ENCODE data around the gene RUNDC3A.
"Not testable (repeated sequence)": the region's sequence is repeated elsewhere in the genome, so short reads cannot be mapped to it uniquely, and the experiment has no call there.

The RUNDC3A gene

DNA sequence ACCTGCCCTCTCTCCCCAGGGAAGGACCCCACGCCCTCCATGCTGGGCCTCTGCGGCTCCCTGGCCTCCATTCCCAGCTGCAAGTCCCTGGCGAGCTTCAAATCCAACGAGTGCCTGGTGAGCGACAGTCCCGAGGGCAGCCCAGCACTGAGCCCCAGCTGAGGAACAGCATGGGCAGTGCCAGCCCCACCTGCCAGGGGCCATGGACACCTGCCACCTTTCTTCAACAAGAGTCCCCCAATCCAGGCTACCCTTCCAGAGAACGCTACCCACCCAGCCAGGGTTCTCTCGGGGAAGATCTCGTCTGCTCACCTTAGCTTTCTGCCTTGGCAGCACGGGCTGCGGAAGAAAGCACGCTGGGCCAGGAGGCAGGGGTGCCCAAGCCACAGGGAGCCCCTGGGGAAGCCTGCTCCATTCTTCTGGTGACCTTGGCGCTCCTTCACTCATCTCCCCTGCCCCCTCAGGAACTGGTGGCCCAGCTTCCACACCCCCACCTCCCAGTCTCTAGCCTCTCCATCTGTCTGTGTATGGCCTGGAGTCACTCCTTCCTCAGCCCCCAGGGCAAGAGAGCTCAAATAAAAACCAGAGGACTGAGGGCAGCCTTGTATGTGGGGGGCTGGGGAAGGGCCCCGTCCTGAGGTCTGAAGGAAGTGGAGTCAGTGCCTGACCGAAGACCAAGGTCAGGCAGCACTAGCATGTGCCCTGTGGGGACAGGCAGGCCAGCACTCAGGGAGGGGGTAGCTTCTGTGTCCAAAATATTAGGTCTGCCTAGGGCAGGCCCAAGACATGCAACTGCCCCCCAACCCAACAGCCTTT is 9.9 kb downstream of the RUNDC3A start:
- DNase-seq (ENCODE audit: low spot score) = no peak

DNA sequence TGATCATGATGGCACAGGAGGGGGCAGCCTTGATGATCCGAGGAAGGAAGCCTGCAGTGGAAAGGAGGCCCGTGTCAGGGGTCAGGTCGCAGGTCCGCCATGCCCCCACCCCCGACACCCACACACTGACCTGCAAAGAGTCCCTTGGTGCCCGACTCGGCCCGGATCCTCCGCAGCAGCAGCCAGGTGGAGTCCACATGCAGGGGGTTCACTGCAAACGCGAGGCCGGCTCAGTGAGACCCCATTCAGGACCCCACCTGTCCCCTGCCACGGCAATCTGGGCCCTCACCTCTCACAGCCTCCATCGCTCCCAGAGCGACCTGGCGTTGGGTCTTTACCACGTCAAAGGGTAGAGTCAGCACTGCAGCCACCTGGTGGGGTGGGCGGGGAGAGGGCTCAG is 11.7 kb downstream of the RUNDC3A start:
- DNase-seq (ENCODE audit: low spot score) = no peak

DNA sequence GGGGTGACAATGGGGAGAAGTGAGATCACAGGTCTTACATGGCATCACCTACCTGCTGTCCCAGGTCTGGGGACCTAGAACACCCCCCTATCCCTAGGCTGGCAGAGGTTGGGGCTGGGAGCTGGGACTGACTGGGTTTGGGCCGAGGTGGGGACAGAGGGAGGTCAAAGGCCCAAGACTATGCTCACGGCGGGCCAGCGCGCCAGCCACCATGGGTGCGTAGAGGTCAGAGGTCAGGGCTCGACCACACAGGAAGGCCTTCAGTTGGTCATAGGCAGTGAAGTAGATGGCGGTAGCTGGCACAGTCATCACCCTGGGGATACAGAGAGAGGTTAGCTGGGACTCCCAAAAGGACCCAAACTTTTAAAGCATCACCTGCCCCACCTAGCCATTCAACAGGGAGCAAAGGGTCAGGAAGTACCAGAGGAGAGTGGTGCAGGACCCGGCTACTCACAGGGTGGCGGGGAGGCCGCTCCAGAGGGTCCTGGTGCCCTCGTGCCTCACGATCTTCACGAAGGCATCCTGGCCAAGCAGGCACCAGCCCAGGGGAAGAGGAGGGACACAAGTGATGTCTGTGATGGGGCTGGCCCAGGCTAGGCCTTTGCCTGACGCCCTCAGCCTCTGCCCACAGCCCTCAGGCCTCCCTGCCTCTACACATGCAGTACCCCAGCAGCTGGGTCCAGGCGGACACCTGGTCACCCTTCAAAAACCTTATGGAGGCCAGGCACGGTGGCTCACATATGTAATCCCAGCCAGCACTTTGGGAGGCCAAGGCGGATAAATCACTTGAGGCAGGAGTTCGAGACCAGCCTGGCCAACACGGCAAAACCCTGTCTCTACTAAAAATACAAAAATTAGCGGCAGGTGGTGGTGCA is 13.1 kb downstream of the RUNDC3A start:
- DNase-seq (ENCODE audit: low spot score) = no peak

DNA sequence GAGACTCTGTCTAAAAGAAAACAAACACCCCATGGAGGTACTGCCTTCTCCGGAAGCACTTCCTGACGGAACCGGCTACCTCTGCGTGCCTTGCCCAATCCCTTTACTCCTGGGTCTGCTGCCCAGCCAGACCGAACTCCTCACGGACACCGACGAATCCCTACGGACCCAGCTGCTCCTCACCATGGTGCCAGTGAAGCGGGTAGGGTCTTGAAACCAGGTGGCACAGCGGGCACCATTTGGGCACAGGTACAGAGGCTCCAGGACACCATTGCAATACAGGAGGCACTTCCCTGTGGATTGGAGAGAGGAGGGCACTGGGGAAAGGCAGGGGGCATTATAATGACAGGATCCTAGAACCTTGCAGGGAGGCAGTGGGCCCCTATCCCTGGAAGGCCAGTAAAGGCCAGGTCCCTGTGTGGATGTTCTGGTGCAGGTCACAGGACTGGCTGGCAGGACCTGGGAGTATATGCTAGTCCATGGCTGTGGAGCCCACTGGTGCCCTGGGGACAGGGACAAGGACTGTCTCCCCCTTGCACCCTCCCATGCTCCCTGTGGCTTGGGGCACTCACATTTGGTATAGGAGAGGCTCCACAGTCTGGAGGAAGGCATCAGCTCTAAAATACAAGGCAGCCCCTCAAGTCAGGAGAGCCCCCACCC is 14.0 kb downstream of the RUNDC3A start:
- DNase-seq (ENCODE audit: low spot score) = no peak

DNA sequence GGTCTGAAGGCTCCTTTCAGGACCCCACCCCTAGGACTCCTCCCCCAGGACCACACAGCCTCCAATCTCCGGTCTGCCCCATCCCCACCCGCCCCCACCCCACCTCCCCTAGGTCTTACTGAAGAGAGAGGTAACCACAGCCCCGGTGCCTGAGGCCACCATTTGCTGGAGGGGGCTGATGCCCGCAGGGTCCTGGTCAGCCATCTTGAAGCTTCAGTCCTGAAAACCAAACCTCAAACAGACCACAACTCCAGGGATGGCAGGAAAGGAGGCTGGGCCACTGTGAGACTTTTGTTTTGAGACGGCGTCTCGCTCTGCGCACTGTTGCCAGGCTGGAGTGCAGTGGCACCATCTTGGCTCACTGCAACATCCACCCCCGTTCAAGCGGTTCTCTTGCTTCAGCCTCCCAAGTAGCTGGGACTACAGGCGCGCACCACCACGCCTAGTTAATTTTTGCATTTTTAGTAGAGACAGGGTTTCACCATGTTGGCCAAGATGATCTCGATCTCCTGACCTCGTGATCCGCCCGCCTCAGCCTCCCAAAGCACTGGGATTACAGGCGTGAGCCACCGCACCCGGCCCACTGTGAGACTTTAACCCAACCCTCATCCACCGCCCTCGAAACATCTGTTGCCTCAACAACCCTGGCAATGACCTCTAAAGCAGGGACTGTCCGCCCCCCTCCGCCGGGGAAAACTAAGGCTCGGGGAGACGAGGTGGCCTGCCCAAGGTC is 15.1 kb downstream of the RUNDC3A start:
- DNase-seq (ENCODE audit: low spot score) = no peak

DNA sequence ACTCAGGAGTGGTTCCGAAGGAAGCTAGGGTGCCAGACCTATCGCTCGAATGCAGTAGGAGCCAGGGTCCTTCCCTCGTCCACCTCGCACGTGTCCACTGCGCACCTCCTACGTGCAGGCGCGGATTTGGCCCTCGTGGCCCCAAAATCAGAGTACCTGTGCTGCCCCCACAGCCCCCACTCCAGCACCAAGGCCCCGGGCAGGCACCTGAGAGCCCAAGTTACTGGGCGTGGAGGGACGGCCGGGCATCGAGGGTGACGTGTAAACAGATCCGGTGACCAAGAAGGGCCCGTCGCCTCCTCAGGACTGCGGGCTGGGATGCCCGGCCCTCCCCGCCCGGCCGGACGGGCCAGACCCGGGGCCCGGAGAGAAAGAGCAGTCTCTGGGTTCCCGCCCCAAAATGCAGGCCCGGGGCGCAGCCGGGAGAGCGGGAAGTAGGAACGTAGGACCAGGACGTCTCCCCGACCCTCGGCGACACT is 15.7 kb downstream of the RUNDC3A start:
- DNase-seq (ENCODE audit: low spot score) = peak; percentile 46

DNA sequence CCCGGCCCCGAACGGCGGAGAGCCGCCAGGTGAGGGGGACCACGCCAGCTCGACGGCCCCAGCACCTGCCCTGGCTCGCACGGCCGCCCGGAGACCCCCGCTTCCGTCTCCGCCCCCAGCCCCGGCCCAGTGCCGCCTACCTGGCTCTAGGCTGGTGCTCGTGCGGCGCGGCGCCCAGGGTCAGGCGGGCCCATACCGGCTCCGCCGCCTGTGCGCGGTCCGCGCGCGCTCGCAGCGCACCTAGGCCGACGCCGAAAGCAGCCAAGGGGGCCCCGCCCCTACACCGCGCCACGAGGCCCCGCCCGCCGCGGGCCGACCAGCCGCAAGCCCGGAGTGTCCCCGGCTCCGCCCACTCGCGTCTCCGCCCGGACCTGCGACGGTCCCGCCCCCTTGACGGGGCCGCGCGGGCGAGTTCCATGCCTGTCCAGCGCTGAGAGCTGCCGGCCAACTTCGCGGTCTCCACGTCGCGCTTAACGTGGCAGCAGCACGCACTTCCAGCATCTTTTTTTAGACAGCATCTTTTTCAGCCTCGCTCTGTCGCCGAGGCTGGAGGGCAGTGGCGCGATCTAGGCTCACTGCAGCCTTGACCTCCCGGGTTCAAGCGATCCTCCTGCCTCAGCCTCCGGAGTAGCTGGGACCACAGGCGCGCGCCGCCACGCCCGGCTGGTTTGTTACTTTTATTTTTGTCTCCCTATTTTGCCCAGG is 16.3 kb downstream of the RUNDC3A start, which contains the start of gene SLC25A39:
SLC25A39 (minus strand) TSS at position 253 of the 705 bp plus-strand sequence. CDS start 1,261 bp downstream, outside the sequence.
- peak; percentile 96 for DNase-seq (ENCODE audit: low spot score)

DNA sequence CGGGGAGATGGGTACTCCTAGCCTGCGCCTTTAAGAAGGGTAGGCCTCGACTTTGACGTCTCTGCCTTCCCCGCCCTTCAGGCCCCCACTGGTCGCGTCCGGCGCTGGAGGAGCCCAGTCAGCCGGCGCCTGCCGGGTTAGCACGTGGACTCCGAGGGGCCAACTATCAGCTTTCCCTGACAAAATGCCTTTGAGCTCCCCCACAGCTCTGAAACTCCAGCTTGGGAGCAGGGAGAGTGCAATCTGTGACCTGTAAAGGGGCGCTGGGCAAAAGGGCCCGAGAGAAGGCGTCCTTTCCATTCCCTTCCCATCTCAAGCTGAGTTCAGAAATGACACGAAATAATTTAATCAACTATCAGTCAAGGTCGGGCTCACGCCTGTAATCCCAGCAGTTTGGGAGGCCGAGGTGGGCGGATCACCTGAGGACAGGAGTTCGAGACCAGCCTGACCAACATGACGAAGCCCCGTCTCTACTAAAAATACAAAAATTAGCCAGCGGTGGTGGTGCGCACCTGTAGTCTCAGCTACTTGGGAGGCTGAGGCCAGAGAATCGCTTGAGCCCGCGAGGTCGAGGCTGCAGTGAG is 18.6 kb downstream of the RUNDC3A start:
- DNase-seq (ENCODE audit: low spot score) = peak; percentile 95

DNA sequence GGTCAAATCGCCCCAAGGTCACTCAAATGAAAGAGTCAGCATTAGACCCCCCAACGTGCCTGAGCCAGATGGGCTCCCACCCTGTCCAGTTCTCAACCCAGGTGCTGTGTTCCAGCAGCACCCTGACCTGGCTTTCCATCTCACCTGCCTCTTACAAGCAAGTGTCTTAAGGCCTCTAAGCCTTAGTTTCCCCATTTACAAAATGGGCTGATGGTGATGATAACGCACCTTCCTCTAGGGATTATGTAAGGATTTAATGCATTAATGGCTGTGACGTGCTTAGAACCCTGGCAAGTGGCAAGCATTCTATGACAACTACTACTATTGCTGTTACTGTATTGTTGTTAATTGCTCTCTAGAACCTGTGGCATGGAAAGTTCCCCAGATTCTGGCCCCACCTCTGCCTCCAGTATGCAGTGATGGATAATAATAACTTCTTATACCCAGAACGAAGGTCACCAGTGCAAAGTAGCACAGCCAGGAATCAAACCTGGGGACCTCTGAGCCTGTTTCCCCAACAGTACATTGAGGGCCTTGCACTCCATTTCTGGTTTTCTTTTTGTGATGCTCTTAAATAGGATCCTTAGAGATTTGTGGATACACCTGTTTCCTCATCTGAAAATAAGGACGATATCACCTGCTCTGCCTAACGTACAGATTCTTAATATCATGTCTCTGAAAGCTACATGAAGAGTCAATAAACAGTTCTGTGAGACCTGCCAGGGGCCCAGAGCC is 19.5 kb downstream of the RUNDC3A start:
- no peak for DNase-seq (ENCODE audit: low spot score)

DNA sequence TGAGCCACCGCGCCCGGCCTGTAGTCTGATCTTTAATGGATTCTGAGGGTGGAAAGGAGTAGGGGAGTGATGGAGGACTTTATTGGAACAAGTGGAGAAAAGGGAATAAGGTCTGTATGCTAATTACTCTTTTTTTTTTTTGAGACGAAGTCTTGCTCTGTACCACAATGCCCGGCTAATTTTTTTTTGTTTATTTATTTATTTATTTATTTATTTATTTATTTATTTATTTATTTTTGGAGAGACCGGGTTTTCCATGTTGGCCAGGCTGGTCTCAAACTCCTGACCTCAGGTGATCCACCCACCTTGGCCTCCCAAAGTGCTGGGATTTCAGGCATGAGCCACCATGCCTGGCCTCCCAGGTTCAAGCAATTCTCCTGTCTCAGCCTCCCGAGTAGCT is 21.1 kb downstream of the RUNDC3A start:
- not testable (repeated sequence) for DNase-seq (ENCODE audit: low spot score)

DNA sequence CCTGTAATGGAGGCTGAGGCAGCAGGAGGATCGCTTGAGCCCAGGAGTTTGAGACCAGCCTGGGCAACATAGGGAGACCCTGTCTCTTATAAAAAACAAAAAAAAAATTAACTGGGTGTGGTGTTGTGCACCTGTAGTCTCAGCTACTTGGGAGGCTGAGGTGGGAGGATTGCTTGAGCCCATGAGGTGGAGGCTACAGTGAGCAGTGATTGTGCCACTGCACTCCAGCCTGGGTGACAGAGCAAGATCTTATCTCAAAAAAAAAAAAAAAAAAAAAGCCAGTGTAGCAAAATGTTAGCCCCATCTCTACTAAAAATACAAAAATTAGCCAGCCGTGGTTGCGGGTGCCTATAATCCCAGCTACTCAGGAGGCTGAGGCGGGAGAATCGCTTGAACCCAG is 21.9 kb downstream of the RUNDC3A start:
- not testable (repeated sequence) for DNase-seq (ENCODE audit: low spot score)

DNA sequence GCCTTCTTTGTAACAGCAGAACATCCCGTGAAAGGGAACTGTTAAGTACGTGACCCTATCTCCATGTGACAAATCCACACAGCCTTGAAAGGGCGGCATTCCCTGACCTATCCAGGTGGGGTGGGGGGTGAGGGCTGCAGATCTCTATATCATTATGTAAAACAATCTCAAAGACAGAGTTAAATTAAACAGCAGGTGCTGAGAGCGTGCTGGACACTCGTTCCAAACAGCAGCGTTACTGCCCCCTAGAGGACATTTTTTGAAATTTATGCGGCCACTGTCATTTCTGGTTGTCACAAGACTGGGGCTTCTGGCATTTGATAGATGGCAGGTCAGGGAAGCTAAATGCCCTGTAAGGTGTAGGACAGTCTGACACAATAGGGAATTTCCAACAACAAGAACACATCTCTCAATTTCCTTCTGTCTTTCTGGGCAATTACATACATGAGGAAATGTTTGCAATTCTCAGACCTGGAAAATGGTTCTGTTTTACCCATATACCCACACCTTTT is 22.9 kb downstream of the RUNDC3A start:
- peak; percentile 62 for DNase-seq (ENCODE audit: low spot score)

DNA sequence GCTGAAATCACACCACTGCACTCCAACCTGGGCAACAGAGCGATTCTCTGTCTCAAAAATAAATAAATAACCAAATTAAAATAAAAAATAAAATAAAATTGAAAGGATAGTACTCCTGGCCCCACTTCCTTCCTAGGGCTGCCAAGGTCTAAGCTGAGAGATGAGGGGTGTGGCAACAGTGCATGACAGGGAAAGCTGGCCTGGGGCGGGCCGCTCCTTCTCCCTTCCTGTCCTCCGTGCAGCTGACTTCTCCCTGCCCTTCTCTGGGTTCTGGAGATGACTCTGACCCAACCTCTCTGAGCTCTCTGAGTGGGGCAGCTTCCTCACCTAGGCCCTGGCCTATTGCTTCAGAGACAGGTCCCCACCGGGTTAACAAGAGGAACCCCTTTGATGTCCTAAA is 25.0 kb downstream of the RUNDC3A start:
- no peak for DNase-seq (ENCODE audit: low spot score)

DNA sequence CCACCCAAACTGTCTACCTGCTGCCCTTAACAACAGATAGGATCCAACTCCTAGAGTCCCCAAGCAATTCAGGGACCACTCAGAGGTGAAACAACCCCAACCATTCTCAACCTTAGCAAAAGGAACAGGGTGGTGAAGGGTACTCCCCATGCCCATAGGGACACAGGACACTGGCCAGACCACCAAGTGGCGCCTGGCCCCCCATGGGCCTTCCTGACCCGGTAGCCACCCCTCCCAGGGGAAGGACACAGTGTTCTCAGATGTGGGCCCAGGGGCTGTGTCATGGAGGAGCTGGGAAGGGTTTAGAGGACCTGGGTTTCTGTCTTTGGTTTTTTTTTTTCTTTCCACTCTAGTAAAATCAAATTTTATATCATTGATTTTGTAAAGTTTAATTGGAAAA is 25.9 kb downstream of the RUNDC3A start:
- no peak for DNase-seq (ENCODE audit: low spot score)

DNA sequence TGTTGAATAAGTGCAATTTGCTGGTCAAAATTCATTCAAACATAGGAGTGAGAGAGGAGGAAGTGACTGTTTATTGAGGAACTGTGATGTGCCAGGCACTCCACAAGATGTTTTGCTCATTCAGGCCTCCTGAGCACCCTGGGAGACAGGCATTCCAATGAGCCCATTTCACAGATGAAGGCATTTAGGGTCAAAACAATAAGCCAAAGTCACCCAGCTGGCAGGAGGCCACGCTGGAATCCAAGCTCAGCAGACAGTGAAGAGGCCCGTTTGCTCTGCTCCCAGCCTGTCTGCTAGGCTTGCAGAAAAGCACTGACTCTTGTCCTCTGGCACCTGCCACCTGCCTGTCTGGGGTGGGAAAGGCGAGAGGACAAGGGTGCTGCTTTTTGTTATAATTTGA is 26.3 kb downstream of the RUNDC3A start:
- no peak for DNase-seq (ENCODE audit: low spot score)

DNA sequence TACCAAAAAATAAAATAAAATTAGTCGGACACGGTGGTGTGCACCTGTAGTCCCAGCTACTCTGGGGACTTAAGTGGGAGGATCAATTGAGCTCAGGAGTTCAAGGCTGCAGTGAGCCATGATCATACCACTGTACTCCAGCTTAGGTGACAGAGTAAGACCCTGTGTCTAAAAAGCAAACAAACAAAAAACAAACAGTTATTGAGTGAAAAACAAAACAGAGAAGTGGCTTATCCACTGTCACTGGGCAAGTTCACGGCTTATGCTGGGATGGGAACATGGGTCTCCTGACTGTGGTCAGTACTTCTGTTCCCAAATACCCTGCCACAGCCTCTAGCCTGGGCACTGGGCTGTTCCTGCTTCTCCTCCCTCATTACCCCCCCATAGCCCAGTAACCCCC is 27.2 kb downstream of the RUNDC3A start:
- no peak for DNase-seq (ENCODE audit: low spot score)

DNA sequence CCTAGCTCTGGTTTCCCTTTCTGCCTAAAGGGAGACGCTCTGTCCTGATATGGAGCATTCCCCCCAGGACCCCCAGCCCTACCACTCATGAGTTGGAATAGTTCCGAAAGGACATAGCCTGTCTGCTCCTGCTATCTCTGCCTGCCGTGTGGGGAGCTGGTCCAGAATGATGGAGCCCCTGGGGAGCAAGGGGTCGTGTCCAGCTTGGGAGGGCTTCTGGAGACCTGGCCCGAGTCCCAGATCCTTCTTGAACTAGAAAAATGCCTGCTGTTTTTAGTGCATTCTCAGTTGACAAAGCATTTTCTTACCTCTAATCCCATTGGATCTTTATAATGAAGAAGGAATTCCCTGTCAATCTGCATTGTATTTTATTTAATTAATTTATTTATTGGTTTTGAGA is 27.6 kb downstream of the RUNDC3A start:
- DNase-seq (ENCODE audit: low spot score) = no peak

DNA sequence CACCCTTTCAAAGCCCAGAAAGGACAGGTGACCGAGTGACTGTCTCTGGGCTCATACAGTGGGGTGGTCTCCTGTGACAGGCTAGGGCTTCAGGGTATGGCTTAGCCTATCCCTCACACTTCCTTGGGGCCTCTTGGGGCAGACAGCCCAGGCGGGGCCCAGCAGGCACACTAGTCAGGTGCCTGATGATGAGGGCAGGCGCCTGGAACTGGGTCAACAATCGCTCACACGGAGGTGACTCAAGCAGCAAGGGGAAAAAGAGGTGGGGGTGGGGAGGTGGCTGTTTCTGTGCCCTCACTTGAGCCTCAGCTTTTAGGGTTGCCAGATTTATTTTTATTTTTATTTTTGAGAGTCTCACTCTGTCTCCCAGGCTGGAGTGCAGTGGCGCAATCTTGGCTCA is 30.3 kb downstream of the RUNDC3A start:
- no peak for DNase-seq (ENCODE audit: low spot score)

DNA sequence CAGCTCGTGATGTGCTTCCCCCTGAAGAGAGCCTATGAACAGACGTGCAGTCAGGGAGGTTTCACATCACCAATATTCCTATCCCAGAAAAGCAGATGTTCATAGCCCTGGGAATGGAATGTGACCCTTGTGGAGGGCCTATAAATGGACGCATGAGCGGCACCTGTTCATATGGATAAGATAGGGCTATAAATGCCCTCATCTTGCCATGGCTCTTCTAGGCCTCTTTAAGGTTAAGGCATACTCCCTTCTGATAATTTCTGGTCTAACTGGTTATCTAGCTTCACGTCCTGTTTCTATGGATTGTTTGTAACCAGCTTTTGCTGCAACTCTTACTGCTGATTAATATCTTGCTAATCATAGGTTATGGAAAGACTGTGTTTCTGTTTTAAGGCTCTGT is 32.2 kb downstream of the RUNDC3A start:
- DNase-seq (ENCODE audit: low spot score) = not testable (repeated sequence)

Measured in AG08396 (cell line).